HepG2 (cell line): Measurements from ENCODE around the gene GSK3B. TPM values are rescaled to one million over a fixed set of nuclear protein-coding genes. Genes with fewer than 3 reads are reported as not detected.

Source experiments
- ATAC-seq: fragments of 200-7000 bp; cut with Tn5 transposase; 3 replicates; pipeline ENCODE4 v1.9.1; 2020; ENCODE audit warnings: mild to moderate bottlenecking, moderate library complexity
- BruUV-seq: library from RNA; stranded (reverse); fragments of 400-500 nt; replicated peaks from 2 replicates; lab custom pipeline; 2021; lab: Mats Ljungman, UMichigan
- CTCF ChIA-PET: fragments of 300-600 bp; formaldehyde crosslinking; extraction: SDS; loops from one replicate; lab custom pipeline; 2021; ENCODE audit warnings: low total read pairs, inconsistent platforms, low intra/inter-chr PET ratio; lab: Yijun Ruan, JAX
- POLR2A ChIA-PET: fragments of 350-600 bp; sonication (Branson Sonifier 250); formaldehyde crosslinking; loops from one replicate; lab custom pipeline; 2020; ENCODE audit warnings: antibody characterized with exemption, inconsistent platforms; lab: Yijun Ruan, JAX
- DNase-seq: peaks from one replicate; pipeline ENCODE4 v3.0.0-alpha.2; 2015; ENCODE audit warnings: low spot score
- FAIRE-seq: peaks from 3 replicates; lab custom pipeline; 2011; peaks lifted over from hg19 to GRCh38; lab: Jason Lieb, UNC
- H2AFZ ChIP-seq: one replicate; pipeline ENCODE4 v1.6.1; 2011; ENCODE audit warnings: low read length, inconsistent platforms
- H3K27ac ChIP-seq: fragments of 300-600 bp; 3 replicates; pipeline ENCODE4 v1.8.0; 2011; ENCODE audit warnings: mixed run types, mild to moderate bottlenecking, mixed read lengths, low read length, inconsistent platforms; ENCODE audit not compliant: insufficient read depth; ENCODE audit errors: extremely low read length
- H3K27me3 ChIP-seq, 2 experiments: fragments of 200-600 bp in 1 of 2; 2 replicates in 1 of 2; 3 replicates in 1 of 2; pipeline versions ENCODE4 v1.6.0 to v1.8.0; 2011; ENCODE audit warnings: low read length in 2 of 2, mild to moderate bottlenecking in 2 of 2, moderate library complexity in 2 of 2, inconsistent platforms in 1 of 2; ENCODE audit not compliant: insufficient read depth in 2 of 2, control insufficient read depth in 1 of 2
- H3K36me3 ChIP-seq, 2 experiments: fragments of 200-600 bp in 1 of 2; replicated peaks in 1 of 2; 2 replicates in 1 of 2; 3 replicates in 1 of 2; pipeline versions ENCODE4 v1.5.1 to v1.8.0; 2011; ENCODE audit warnings: low read length in 2 of 2, inconsistent platforms in 1 of 2; ENCODE audit not compliant: insufficient read depth in 2 of 2, control insufficient read depth in 1 of 2
- H3K4me1 ChIP-seq: 2 replicates; pipeline ENCODE4 v1.5.1; 2012; ENCODE audit warnings: low read length, inconsistent platforms; ENCODE audit not compliant: insufficient read depth
- H3K4me2 ChIP-seq: 2 replicates; pipeline ENCODE4 v1.6.0; 2011; ENCODE audit warnings: low read depth, low read length, inconsistent platforms
- H3K4me3 ChIP-seq, 3 experiments: fragments of 200-600 bp in 1 of 3; sonication (generic), shearing (Covaris generic) in 1 of 3; replicated peaks in 1 of 3; 2 replicates each; pipeline ENCODE4 v1.5.1; 2011 to 2016; ENCODE audit warnings: low read length in 3 of 3, inconsistent platforms in 2 of 3, low read depth in 2 of 3, mild to moderate bottlenecking in 2 of 3, control low read depth in 1 of 3, mixed read lengths in 1 of 3; ENCODE audit not compliant: insufficient read depth in 1 of 3
- H3K79me2 ChIP-seq: one replicate; pipeline ENCODE4 v1.6.1; 2011; ENCODE audit warnings: low read length, inconsistent platforms; ENCODE audit not compliant: insufficient read depth
- H3K9ac ChIP-seq: 2 replicates; pipeline ENCODE4 v1.6.0; 2011; ENCODE audit warnings: mild to moderate bottlenecking, low read depth, low read length, inconsistent platforms; ENCODE audit not compliant: insufficient read depth
- H3K9me3 ChIP-seq: 2 replicates; pipeline ENCODE4 v1.5.1; 2012; ENCODE audit warnings: mild to moderate bottlenecking, low read length
- H4K20me1 ChIP-seq: 2 replicates; pipeline ENCODE4 v1.6.0; 2011; ENCODE audit warnings: inconsistent platforms, mild to moderate bottlenecking, low read length, moderate library complexity; ENCODE audit not compliant: insufficient read depth
- BRCA1 ChIP-seq: sonication (generic); formaldehyde crosslinking; IDR thresholded peaks from 2 replicates; pipeline ENCODE4 v1.4.0; 2020; ENCODE audit warnings: missing genetic modification reagents
- GFI1 ChIP-seq: sonication (generic); formaldehyde crosslinking; IDR thresholded peaks from 2 replicates; pipeline ENCODE4 v1.5.0; 2020; ENCODE audit warnings: missing genetic modification reagents, mild to moderate bottlenecking, borderline replicate concordance
- MAFG ChIP-seq: sonication (generic); formaldehyde crosslinking; IDR thresholded peaks from 2 replicates; pipeline ENCODE4 v1.5.1; 2020; ENCODE audit warnings: mild to moderate bottlenecking, missing genetic modification reagents
- ZNF407 ChIP-seq: sonication (generic); formaldehyde crosslinking; IDR thresholded peaks from one replicate; pipeline ENCODE4 v1.5.1; 2020; ENCODE audit warnings: mild to moderate bottlenecking, missing genetic modification reagents; ENCODE audit errors: not compliant biosample characterization
- ZNF567 ChIP-seq: sonication (generic); formaldehyde crosslinking; IDR thresholded peaks from 2 replicates; pipeline ENCODE4 v1.8.1; 2023; ENCODE audit warnings: mild to moderate bottlenecking, missing genetic modification reagents, borderline replicate concordance
- ZNF644 ChIP-seq: IDR thresholded peaks from 2 replicates; pipeline ENCODE4 v1.6.1; 2016; ENCODE audit warnings: low read depth
- WGBS: methylation state at CpG from one replicate; pipeline ENCODE4 v1.1.6; 2017; ENCODE audit warnings: low lambda C conversion rate; 5-methylcytosine and 5-hydroxymethylcytosine counted together
- in situ Hi-C: cut with HindIII; loops from 2 replicates; pipeline ENCODE4 v1.10.0; 2017; ENCODE audit warnings: low pct_unique_long_range_greater_than_20kb; ENCODE audit not compliant: extremely low pct_ligation_motif_present
- intact Hi-C: fragments of 100-400 bp; cut with micrococcal nuclease; formaldehyde crosslinking; loops from one replicate; pipeline ENCODE4 v1.10.0; 2022; ENCODE audit not compliant: unreplicated experiment
- polyA plus RNA-seq, 8 experiments: library from polyadenylated mRNA; depleted of rRNA in 3 of 8; stranded (reverse) in 7 of 8; unstranded in 1 of 8; fragments of >200 nt; fragmentation: Illumina TruSeq in 4 of 8; extraction: Trizol in 4 of 8; gene quantifications; 2 replicates each; pipeline versions ENCODE4 v1.2.1 to v1.2.3, GENCODE V29; 2011 to 2016; ENCODE audit warnings: low read depth in 4 of 8, missing spikeins in 1 of 8, mixed read lengths in 1 of 8; ENCODE audit not compliant: insufficient read depth in 1 of 8
- total RNA-seq, 5 experiments: library from RNA; depleted of rRNA; stranded (reverse); fragments of >200 nt; fragmentation: Illumina TruSeq; extraction: Trizol; gene quantifications; 2 replicates each; pipeline ENCODE4 v1.2.3, GENCODE V29; 2016; ENCODE audit warnings: low read depth in 1 of 5
- TF ChIP-seq, protein P1 (sequence below): sonication (generic); formaldehyde crosslinking; IDR thresholded peaks from 2 replicates; pipeline ENCODE4 v1.8.1; 2023; ENCODE audit warnings: mild to moderate bottlenecking, missing genetic modification reagents, borderline replicate concordance

The GSK3B gene
- total and polyA plus RNA-seq, 2 of the 13 experiments (the other 11 are each of a cell fraction or from before 2014, with no cell fraction given): 22.3 to 30.1 TPM

GRCh38 chr3:120027226-120027625 lies 67.0 kb downstream of the GSK3B start:
- peaks cover 18% of the 10 kb centered on the region for H3K4me1 ChIP-seq
- H3K27ac ChIP-seq: no peak overlapping the region
- H3K79me2 ChIP-seq: peaks cover 90% of the 10 kb centered on the region
- no peaks in the 10 kb centered on the region for H3K36me3 ChIP-seq
- intact Hi-C loops: no loop called here
- DNase-seq (no peak), ATAC-seq (no peak), FAIRE-seq (no peak)
- 99% methylated on average over 4 of the region's 4 CpGs for WGBS
- CTCF ChIA-PET: no interaction called here
- no peak overlapping the region for H3K4me3 ChIP-seq
- POLR2A ChIA-PET: no interaction called here
- no peak overlapping the region for H2AFZ ChIP-seq
- no peaks in the 10 kb centered on the region for H3K9me3 ChIP-seq
- H3K27me3 ChIP-seq: no peaks in the 10 kb centered on the region
- H3K4me2 ChIP-seq: no peak overlapping the region
- in situ Hi-C loops: no loop called here
- no peak overlapping the region for H3K9ac ChIP-seq
- BruUV-seq: no TSS peak
- TF ChIP-seq GFI1 (CRISPR knock-in tag) (no peak), ZNF407 (no peak), BRCA1 (CRISPR knock-in tag) (no peak), ZNF644 (CRISPR knock-in tag) (no peak), MAFG (CRISPR knock-in tag) (no peak), ZNF567 (CRISPR knock-in tag) (no peak)
- TF ChIP-seq, protein P1, sequence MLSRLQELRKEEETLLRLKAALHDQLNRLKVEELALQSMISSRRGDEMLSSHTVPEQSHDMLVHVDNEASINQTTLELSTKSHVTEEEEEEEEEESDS: no peak
- H4K20me1 ChIP-seq: peaks cover 10% of the 10 kb centered on the region
